Astrocyte (in vitro differentiated cells and primary cell): ENCODE results near the gene PKNOX1. TPM values are rescaled to one million over a fixed set of nuclear protein-coding genes. Genes with fewer than 3 reads are reported as not detected.
A peak's percentile ranks its signal among the peaks of the same experiment; 100 is the strongest.

Source experiments
- DNase-seq: peaks from one replicate; pipeline ENCODE4 v3.0.0-alpha.2; 2010; ENCODE audit warnings: low read depth
- FAIRE-seq: peaks from 2 replicates; lab custom pipeline; 2011; peaks lifted over from hg19 to GRCh38; lab: Jason Lieb, UNC
- H2AFZ ChIP-seq: 2 replicates; pipeline ENCODE4 v1.6.0; 2012; ENCODE audit warnings: low read depth, low read length, inconsistent platforms
- H3K27ac ChIP-seq: 2 replicates; pipeline ENCODE4 v1.5.1; 2011; ENCODE audit warnings: low read depth, low read length, inconsistent platforms
- H3K27me3 ChIP-seq: 2 replicates; pipeline ENCODE4 v1.6.0; 2011; ENCODE audit warnings: low read length, inconsistent platforms; ENCODE audit not compliant: insufficient read depth
- H3K36me3 ChIP-seq: 2 replicates; pipeline ENCODE4 v1.5.1; 2011; ENCODE audit warnings: low read length, inconsistent platforms; ENCODE audit not compliant: insufficient read depth
- H3K4me1 ChIP-seq: 2 replicates; pipeline ENCODE4 v1.5.1; 2011; ENCODE audit warnings: low read length, inconsistent platforms; ENCODE audit not compliant: insufficient read depth
- H3K4me2 ChIP-seq: 2 replicates; pipeline ENCODE4 v1.6.0; 2012; ENCODE audit warnings: low read length, inconsistent platforms
- H3K4me3 ChIP-seq: 2 replicates; pipeline ENCODE4 v1.5.1; 2011; ENCODE audit warnings: low read depth, mild to moderate bottlenecking, low read length, inconsistent platforms; ENCODE audit not compliant: insufficient read depth
- H3K79me2 ChIP-seq: 2 replicates; pipeline ENCODE4 v1.6.0; 2012; ENCODE audit warnings: mild to moderate bottlenecking, low read length, inconsistent platforms; ENCODE audit not compliant: insufficient read depth
- H3K9ac ChIP-seq: 2 replicates; pipeline ENCODE4 v1.6.0; 2012; ENCODE audit warnings: mild to moderate bottlenecking, low read length, inconsistent platforms
- H3K9me3 ChIP-seq: 2 replicates; pipeline ENCODE4 v1.5.1; 2012; ENCODE audit warnings: low read depth, mild to moderate bottlenecking, low read length, inconsistent platforms; ENCODE audit not compliant: insufficient read depth
- H4K20me1 ChIP-seq: 2 replicates; pipeline ENCODE4 v1.6.0; 2012; ENCODE audit warnings: low read length, inconsistent platforms; ENCODE audit not compliant: insufficient read depth
- H3K27ac Mint-ChIP-seq: one replicate; pipeline ENCODE4 v1.8.0; 2021; ENCODE audit warnings: mild to moderate bottlenecking, mixed read lengths; ENCODE audit not compliant: unreplicated experiment
- H3K27me3 Mint-ChIP-seq: one replicate; pipeline ENCODE4 v1.8.0; 2021; ENCODE audit warnings: low read depth, mixed read lengths; ENCODE audit not compliant: unreplicated experiment
- H3K36me3 Mint-ChIP-seq: one replicate; pipeline ENCODE4 v1.8.0; 2021; ENCODE audit warnings: low read depth, mixed read lengths; ENCODE audit not compliant: unreplicated experiment
- H3K4me1 Mint-ChIP-seq: one replicate; pipeline ENCODE4 v1.8.0; 2021; ENCODE audit warnings: low read depth, mixed read lengths; ENCODE audit not compliant: unreplicated experiment
- H3K4me3 Mint-ChIP-seq: one replicate; pipeline ENCODE4 v1.8.0; 2021; ENCODE audit warnings: mild to moderate bottlenecking, moderate library complexity, mixed read lengths; ENCODE audit not compliant: unreplicated experiment
- H3K9me3 Mint-ChIP-seq: one replicate; pipeline ENCODE4 v1.8.0; 2021; ENCODE audit warnings: mild to moderate bottlenecking, mixed read lengths; ENCODE audit not compliant: unreplicated experiment
- EZH2 ChIP-seq: IDR thresholded peaks from 2 replicates; pipeline ENCODE4 v1.6.1; 2012; ENCODE audit warnings: mild to moderate bottlenecking, low read length, inconsistent platforms; ENCODE audit not compliant: insufficient read depth
- total RNA-seq: library from RNA; stranded (reverse); gene quantifications from 2 replicates; pipeline ENCODE4 v1.2.1, GENCODE V29; 2021
- TF ChIP-seq, protein P1 (sequence below): IDR thresholded peaks from 2 replicates; pipeline ENCODE4 v1.5.1; 2011; ENCODE audit warnings: low read depth, mild to moderate bottlenecking, inconsistent platforms, low read length, moderate library complexity; ENCODE audit not compliant: insufficient read depth

Gene PKNOX1
- total RNA-seq, 1 donor from 2014 or later = 11.2 TPM

DNA sequence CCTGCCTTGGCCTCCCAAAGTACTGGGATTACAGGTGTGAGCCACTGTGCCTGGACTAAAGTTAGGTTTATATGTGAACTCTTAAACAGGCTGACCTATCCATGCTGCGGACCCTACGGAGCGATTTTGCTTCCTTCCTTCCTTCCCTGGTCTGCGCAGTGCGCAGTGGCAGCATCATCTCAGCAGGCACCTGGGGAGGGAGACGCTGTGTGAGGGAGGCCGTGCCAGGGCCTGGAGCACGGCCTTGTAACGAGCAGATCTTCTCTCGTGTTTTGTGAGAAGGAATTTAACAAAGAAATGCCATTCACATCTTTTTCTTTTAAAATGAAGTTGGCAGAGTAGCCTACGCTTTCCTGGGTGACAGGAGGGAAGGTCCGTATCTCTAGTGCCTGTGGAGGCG, 45.8 kb downstream of the PKNOX1 start:
- peaks cover 1% of the 10 kb centered on the region for H3K4me1 ChIP-seq
- no peak overlapping the region for H3K4me2 ChIP-seq
- no peak for TF ChIP-seq EZH2
- TF ChIP-seq, protein P1, sequence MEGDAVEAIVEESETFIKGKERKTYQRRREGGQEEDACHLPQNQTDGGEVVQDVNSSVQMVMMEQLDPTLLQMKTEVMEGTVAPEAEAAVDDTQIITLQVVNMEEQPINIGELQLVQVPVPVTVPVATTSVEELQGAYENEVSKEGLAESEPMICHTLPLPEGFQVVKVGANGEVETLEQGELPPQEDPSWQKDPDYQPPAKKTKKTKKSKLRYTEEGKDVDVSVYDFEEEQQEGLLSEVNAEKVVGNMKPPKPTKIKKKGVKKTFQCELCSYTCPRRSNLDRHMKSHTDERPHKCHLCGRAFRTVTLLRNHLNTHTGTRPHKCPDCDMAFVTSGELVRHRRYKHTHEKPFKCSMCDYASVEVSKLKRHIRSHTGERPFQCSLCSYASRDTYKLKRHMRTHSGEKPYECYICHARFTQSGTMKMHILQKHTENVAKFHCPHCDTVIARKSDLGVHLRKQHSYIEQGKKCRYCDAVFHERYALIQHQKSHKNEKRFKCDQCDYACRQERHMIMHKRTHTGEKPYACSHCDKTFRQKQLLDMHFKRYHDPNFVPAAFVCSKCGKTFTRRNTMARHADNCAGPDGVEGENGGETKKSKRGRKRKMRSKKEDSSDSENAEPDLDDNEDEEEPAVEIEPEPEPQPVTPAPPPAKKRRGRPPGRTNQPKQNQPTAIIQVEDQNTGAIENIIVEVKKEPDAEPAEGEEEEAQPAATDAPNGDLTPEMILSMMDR = no peak
- H3K9ac ChIP-seq = no peak overlapping the region
- H2AFZ ChIP-seq = no peak overlapping the region
- peaks cover 2% of the 10 kb centered on the region for H3K27me3 Mint-ChIP-seq
- no peak overlapping the region for H3K27ac ChIP-seq
- DNase-seq (no peak), FAIRE-seq (no peak)
- H3K27me3 ChIP-seq = no peaks in the 10 kb centered on the region
- H3K79me2 ChIP-seq = no peaks in the 10 kb centered on the region
- no peak overlapping the region for H3K4me3 ChIP-seq
- H3K27ac Mint-ChIP-seq = no peak overlapping the region
- H3K9me3 Mint-ChIP-seq = no peaks in the 10 kb centered on the region
- no peaks in the 10 kb centered on the region for H4K20me1 ChIP-seq
- no peak overlapping the region for H3K4me3 Mint-ChIP-seq
- no peaks in the 10 kb centered on the region for H3K9me3 ChIP-seq
- H3K36me3 Mint-ChIP-seq = peaks cover 19% of the 10 kb centered on the region
- H3K36me3 ChIP-seq = peaks cover 5% of the 10 kb centered on the region
- H3K4me1 Mint-ChIP-seq = peaks cover 6% of the 10 kb centered on the region

DNA sequence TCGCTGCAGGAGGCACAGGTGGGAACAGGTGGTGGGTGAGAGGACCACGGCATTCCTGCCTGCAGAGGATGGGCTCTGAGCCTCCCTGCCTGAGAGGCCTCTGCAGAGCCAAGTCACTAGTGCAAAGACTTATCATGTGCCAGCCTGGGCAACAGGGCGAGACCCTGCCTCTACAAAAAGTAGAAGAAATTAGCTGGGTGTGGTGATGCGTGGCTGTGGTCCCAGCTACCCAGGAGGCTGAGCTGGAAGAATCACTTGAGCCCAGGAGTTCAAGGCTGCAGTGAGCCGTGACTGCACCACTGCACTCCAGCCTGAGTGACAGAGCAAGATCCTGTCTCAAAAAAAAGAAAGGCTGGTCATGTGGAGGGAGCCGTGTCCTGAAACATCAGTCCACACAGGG, 46.4 kb downstream of the PKNOX1 start:
- FAIRE-seq (no peak), DNase-seq (no peak)
- H3K4me3 ChIP-seq = no peak overlapping the region
- H3K9me3 Mint-ChIP-seq = no peaks in the 10 kb centered on the region
- peaks cover 7% of the 10 kb centered on the region for H3K4me1 ChIP-seq
- peaks cover 2% of the 10 kb centered on the region for H3K27me3 Mint-ChIP-seq
- H3K27ac ChIP-seq = no peak overlapping the region
- no peak overlapping the region for H3K4me3 Mint-ChIP-seq
- H3K36me3 ChIP-seq = peaks cover 5% of the 10 kb centered on the region
- H3K9me3 ChIP-seq = no peaks in the 10 kb centered on the region
- no peak overlapping the region for H2AFZ ChIP-seq
- no peaks in the 10 kb centered on the region for H3K79me2 ChIP-seq
- peaks cover 12% of the 10 kb centered on the region for H3K4me1 Mint-ChIP-seq
- TF ChIP-seq, protein P1 = no peak
- no peak for TF ChIP-seq EZH2
- peaks cover 16% of the 10 kb centered on the region for H3K36me3 Mint-ChIP-seq
- H3K27ac Mint-ChIP-seq = peak overlapping the region; percentile 47
- H3K27me3 ChIP-seq = no peaks in the 10 kb centered on the region
- no peaks in the 10 kb centered on the region for H4K20me1 ChIP-seq
- H3K4me2 ChIP-seq = no peak overlapping the region
- no peak overlapping the region for H3K9ac ChIP-seq

DNA sequence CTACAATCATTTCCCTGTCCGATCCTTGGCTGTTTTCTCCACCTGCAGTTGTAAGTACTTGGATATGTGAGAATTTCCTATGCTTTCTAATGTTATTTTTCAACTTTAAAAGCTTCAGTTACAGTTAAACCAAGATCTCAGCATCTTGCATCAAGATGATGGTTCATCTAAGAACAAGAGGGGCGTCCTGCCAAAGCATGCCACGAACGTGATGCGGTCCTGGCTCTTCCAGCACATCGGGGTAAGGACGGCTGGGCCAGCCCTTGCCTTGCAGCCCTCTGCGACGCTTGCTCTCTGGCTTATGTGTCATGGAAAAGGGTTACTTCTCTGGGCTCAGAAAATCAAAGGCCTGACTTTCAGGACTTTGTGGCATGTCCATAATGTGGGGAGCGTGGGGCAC, 46.8 kb downstream of the PKNOX1 start:
- Mint-ChIP-seq H3K27me3 (peaks cover 2% of the 10 kb centered on the region), H3K9me3 (no peaks in the 10 kb centered on the region), H3K27ac (no peak overlapping the region), H3K36me3 (peaks cover 16% of the 10 kb centered on the region), H3K4me1 (peaks cover 12% of the 10 kb centered on the region), H3K4me3 (no peak overlapping the region)
- peaks cover 5% of the 10 kb centered on the region for H3K36me3 ChIP-seq
- no peaks in the 10 kb centered on the region for H3K79me2 ChIP-seq
- no peaks in the 10 kb centered on the region for H4K20me1 ChIP-seq
- H3K27ac ChIP-seq = no peak overlapping the region
- DNase-seq (no peak), FAIRE-seq (no peak)
- no peaks in the 10 kb centered on the region for H3K27me3 ChIP-seq
- H2AFZ ChIP-seq = no peak overlapping the region
- no peaks in the 10 kb centered on the region for H3K9me3 ChIP-seq
- H3K4me1 ChIP-seq = peaks cover 9% of the 10 kb centered on the region
- TF ChIP-seq, protein P1 = no peak
- TF ChIP-seq EZH2 = no peak
- H3K4me3 ChIP-seq = no peak overlapping the region
- no peak overlapping the region for H3K9ac ChIP-seq
- no peak overlapping the region for H3K4me2 ChIP-seq
